Globus pallidus (tissue), 1 donor: Measurements from ENCODE around the gene MPP4.
A peak's percentile ranks its signal among the peaks of the same experiment; 100 is the strongest.

ENCODE experiments used
- DNase-seq: peaks from one replicate; pipeline ENCODE4 v3.0.0-alpha.2; 2015; ENCODE audit warnings: low spot score

MPP4 gene

DNA sequence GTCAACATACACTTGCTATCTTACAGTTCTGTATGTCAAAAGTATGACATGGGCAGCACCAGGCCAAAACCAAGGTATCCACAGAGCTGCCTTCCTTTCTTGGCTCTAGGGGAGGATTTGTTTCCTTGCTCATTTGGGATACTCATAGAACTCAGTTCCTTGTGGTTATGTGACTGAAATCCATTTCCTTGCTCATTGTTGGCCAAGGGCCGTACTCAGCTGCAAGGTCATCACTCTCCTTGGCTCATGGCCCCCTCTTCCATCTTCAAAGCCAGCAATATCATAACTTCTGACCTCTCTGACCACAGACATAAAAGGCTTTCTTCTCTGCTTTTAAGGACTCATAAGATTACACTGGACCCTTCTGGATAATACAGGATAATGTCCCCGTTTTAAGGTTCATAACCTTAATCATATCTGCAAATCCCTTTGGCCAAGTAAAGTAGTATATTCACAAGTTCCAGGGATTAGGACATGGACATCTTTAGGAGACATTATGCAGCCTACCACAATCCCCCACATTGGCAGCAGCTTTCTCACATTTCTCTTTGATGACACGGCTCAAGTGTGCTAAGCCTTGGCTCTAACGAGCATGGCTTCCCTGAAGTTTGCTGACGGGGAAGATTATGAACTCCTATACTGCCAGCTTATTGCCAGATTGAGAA is 76.0 kb downstream of the MPP4 start:
- no peak for DNase-seq

DNA sequence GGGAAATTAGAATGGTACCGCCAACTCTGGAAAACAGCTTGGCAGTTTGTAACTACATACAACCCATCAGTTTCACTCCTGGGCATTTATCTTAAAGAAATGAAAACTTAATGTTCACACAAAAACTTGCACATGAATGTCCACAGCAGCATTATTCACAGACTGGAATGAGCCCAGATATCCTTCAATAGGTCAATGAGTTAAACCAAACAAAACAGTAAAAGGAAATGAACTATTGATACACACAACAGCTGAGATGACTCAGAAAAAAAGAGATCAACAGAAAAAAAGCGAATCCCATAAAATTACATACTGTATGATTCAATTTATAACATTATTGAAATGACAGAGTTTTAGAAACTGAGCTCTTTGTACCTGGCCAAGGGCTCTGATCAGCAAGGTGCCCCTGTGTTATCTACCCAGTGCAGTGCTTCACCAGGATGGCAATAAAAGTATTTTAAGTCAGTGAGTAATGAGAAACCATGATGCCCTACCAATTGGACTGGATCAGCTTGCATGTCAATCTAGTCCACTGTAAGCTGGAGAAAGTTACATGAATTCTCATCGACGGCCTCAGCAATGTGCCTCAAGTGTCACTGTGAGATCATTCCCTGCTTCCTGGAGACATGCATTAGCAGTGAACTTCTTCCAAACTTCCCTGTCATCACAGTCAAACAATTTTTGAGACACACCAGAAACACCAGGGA is 77.0 kb downstream of the MPP4 start:
- DNase-seq: no peak

DNA sequence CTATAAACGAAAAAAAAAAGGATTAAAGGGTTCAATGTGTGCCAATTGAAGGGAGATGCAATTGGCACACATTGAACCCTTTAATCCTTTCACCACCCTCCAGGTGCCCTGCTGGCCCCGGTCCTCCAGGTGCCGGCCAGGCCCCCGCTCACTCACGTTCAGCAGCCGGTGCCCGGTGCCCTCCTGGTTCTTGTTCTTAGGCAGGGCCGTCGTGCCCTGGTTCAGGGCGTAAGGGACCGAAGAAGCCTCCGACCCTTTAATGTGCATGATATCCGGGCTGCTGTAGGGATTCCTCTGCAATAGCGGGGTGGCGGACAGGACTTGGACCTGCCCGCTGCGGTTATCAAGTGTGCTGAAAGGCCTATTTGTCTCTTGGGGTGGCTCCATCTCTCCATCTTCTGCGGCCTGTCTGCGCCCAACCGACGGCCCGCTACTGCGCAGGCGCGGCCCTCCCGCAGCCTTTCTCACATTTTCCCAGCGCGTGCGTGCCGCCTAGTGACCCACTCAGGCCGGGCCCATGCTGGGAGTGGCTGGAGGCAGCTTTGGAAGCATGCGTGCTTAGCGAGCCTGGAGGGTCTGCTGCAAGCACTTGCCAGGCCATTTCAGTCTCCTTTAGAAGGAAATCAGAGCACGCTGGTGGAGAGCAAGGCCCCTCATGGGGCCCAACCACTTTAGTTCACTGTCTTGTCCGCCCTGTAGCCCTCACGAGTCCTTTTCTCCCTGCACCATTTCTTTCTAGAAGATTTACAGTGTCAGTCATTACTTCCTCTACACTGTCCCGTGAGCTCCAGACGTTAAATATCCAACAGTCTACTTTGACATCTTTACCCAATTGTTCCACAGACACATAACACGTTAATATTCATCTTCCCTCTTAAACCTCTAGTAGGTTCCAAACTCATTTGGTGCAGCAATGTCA is 79.4 kb downstream of the MPP4 start:
- DNase-seq: peak; percentile 55

DNA sequence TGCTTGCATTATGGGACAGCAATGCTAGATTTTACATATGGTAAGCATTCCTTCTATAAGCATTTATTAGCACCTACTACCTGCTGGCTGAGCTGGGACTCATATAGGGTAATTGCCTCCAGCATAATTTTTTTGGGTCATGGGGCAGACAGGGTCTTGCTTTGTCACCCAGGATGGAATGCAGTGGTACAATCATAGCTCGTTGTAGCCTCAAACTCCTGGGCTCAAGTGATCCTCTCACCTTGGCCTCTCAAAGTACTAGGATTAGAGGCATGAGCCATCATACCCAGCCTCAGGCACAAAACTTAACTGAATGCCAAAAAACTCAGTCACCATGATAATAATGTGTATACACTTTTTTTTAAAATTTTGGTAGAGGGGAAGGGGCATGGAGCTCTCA is 90.4 kb downstream of the MPP4 start:
- no peak for DNase-seq

DNA sequence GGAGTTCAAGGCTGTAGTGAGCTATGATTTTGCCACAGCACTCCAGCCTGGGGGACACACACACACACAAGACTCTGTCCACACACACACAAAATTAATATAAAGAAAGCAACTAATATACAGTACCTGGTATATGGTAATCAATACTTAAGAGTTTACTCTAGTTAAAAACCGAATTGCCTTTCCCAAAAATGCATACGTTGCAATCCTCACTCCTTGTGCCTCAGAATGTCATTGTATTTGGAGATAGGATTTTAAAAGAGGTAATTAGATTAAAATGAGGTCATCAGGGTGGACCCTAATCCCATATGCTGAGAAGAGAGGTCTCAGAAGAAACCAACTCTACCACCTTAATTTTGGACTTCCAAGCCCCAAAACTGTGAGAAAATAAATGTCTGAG is 90.9 kb downstream of the MPP4 start:
- DNase-seq: no peak

DNA sequence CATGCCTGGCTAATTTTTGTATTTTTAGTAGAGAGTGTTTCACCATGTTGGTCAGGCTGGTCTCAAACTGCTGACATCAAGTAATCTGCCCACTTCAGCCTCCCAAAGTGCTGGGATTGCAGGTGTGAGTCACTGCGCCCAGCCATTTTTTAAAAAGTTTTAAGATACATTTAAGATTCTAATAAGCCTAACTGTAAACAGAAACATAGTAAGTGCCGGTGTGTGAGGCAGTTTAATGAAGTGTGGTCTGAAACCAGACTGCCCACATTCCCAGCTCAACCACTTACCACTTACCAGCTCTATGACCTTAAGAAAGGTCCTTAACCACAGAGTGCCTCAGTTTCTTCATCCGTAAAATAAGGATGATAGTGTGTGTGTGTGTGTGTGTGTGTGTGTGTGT is 97.5 kb downstream of the MPP4 start:
- no peak for DNase-seq

DNA sequence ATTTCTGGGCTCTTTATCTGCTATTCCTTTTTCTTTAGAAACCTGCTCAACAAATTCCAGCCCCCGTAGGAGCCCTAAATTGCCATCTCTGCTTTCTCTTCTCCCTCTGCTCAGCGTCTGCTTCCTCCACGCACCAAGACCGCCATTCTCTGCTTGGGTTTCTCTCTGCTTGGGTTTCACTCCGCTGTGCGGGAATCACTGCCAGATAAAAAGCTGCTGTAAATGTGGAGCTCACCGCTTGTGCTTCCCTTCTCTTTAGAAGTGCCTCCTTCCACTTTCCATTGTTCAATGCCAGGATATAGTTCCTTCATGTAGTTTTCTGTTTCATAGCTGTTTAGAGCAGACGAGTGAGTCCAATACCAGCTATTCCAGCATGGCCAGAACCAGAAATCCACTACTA is 101.0 kb downstream of the MPP4 start:
- no peak for DNase-seq
